ENCODE measurements around the gene PPP1R9A. TPM values are rescaled to one million over a fixed set of nuclear protein-coding genes. Genes with fewer than 3 reads are reported as not detected.

Gene PPP1R9A
- not detected for total RNA-seq

DNA sequence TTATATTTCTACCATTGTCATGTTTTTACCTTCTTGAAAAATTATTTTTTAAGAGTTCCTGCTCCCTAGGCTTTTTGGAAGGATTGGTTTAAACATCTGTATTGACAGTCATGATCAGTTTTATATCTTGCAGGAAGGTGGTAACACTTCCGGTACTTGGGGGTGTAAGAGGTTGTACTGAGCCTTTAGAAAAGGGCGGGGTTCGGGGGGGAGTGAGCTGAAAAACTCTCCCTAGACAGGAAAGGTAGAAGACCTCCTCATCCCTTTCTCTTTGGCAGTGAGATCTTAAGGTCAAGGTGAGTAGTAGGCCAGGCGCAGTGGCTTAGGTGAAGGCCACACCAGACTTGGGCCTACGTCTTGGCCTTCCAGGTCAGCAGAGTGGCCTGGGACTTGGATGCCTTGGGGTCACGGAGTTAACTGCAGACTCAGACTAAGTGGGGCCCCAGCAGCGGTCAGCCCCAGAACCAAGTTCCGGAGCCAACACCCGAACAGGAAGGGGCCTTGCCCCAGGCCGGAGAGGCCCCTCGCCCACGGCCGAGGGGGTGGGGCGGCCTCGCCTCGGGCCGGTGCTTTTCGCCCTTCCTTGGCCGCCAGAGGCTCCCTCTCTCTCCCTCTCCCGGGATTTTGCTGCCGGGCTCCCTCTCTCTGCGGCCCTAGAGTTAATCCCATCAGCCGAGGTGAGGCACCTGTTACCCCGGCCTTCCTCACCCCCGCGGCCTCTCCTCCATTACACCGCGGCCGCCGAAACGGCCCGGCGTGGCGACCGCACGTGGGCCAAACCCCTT is at the start of gene PPP1R9A:
Gene PPP1R9A, plus strand, starts transcription at position 569 of the 785 bp plus-strand sequence. CDS start 2,520 bp downstream, outside the sequence.
- intact Hi-C loops (cut with micrococcal nuclease): loop anchor here (10.0 kb wide), 1 partner anchor 568 kb away; no protein-coding TSS in a partner anchor
- no peak for DNase-seq
- Mint-ChIP-seq H3K9me3 (no peaks in the 10 kb centered on the region), H3K4me3 (peak within 1 kb of the TSS; percentile 15), H3K4me1 (ENCODE audit: low read depth) (peaks cover 3% of the 10 kb centered on the region), H3K27me3 (ENCODE audit: low read depth) (peaks cover 40% of the 10 kb centered on the region), H3K36me3 (ENCODE audit: low read depth) (no peaks in the 10 kb centered on the region), H3K27ac (no peak within 1 kb of the TSS)
- CTCF ChIA-PET: no interaction called here

DNA sequence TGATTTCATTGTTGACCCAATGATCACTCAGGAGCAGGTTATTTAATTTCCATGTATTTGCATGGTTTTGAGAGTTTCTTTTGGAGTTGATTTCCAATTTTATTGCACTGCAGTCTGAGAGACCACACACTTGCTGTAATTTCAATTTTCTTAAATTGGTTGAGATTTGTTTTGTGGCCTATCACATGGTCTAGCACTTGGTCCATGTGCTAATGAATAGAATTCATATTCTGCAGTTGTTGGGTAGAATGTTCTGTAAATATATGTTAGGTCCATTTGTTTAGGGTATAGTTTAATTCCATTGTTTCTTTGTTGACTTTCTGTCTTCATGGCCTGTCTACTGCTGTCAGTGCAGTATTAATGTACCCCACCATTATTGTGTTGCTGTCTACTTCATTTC is 36.3 kb upstream of the PPP1R9A start:
- DNase-seq: no peak
- Mint-ChIP-seq H3K27ac (no peak overlapping the region), H3K36me3 (ENCODE audit: low read depth) (no peaks in the 10 kb centered on the region), H3K27me3 (ENCODE audit: low read depth) (peaks cover 2% of the 10 kb centered on the region), H3K4me3 (no peak overlapping the region), H3K4me1 (ENCODE audit: low read depth) (no peaks in the 10 kb centered on the region), H3K9me3 (peaks cover 2% of the 10 kb centered on the region)
- intact Hi-C loops (cut with micrococcal nuclease): no loop called here
- CTCF ChIA-PET: no interaction called here

DNA sequence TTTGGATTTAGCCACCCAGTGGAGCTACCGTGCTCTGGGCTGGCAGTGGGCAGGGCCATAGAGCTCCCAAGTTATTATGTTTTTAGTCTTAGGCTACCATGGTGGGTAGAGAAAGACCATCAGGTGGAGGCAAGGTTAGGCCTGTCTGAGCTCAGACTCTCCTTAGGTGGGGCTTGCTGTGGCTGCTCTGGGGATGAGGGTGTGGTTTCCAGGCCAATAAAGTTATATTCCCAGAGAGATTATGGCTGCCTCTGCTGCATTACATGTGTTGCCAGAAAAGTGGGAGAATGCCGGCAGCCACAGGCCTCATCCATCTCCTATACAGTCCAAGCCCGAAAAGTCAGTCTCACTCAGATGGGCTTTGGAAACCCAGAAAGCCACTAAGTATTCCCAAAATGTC is 34.2 kb upstream of the PPP1R9A start:
- CTCF ChIA-PET: no interaction called here
- intact Hi-C loops (cut with micrococcal nuclease): no loop called here
- no peak overlapping the region for H3K27ac Mint-ChIP-seq
- peaks cover 2% of the 10 kb centered on the region for H3K27me3 Mint-ChIP-seq (ENCODE audit: low read depth)
- H3K9me3 Mint-ChIP-seq: peaks cover 6% of the 10 kb centered on the region
- no peak overlapping the region for H3K4me3 Mint-ChIP-seq
- DNase-seq: no peak
- H3K36me3 Mint-ChIP-seq (ENCODE audit: low read depth): peaks cover 2% of the 10 kb centered on the region
- no peaks in the 10 kb centered on the region for H3K4me1 Mint-ChIP-seq (ENCODE audit: low read depth)

DNA sequence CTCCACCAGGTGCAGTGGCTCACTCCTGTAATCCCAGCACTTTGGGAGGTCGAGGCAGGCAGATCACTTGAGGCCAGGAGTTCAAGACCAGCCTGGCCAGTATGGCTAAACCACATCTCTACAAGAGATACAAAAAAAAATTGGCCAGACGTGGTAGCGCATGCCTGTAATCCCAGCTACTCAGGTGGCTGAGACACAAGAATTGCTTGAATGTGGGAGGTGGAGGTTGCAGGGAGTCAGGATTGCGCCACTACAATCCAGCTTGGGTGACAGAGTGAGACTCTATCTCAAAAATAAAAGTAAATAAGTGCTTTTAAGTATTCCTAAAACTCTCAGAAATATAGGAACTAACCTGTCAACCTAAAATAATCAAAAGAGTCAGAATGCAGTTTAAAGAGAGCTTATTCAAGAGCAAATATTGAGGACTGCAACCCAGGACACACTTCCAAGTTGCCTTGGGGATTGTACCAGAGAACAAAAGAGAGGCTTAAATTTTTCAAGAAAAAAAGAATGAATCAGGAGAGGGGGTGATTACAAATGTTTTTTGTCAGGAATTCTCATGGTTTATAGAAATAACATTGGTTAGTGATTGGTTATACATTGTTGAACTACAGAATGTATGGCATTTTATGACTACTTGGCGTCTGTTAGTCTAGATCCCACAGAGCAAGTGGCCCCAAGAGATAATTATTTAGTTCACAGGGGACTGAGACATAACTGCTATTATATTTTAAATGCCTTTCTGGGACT is 33.2 kb upstream of the PPP1R9A start:
- H3K27ac Mint-ChIP-seq: no peak overlapping the region

DNA sequence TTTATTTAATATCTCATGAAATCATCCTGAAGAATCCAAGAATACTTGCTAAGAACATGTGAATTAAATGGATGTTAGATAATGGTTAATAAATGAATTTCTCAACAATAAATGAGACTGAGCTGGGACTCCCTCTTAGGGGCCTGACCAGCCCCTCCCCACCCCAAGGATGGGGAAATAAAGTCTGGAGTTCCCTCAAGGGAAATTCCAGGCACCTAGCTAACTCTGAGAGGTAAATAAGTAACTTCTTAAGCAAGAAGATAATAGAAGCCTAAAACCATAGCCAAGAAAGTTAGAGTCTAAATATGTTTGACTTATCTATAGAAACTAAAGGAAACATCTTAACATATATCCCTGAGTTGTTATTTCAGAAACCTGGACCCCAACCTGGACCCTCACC is 32.2 kb upstream of the PPP1R9A start:
- H3K27ac Mint-ChIP-seq: no peak overlapping the region
- intact Hi-C loops (cut with micrococcal nuclease): no loop called here
- H3K27me3 Mint-ChIP-seq (ENCODE audit: low read depth): peaks cover 2% of the 10 kb centered on the region
- CTCF ChIA-PET: no interaction called here
- no peaks in the 10 kb centered on the region for H3K4me1 Mint-ChIP-seq (ENCODE audit: low read depth)
- DNase-seq: no peak
- peaks cover 15% of the 10 kb centered on the region for H3K9me3 Mint-ChIP-seq
- peaks cover 2% of the 10 kb centered on the region for H3K36me3 Mint-ChIP-seq (ENCODE audit: low read depth)
- H3K4me3 Mint-ChIP-seq: no peak overlapping the region

More for the DNA sequence above, 33.2 kb upstream of the PPP1R9A start:
- Mint-ChIP-seq H3K9me3 (peaks cover 14% of the 10 kb centered on the region), H3K36me3 (ENCODE audit: low read depth) (peaks cover 2% of the 10 kb centered on the region), H3K27me3 (ENCODE audit: low read depth) (peaks cover 2% of the 10 kb centered on the region), H3K4me3 (no peak overlapping the region), H3K4me1 (ENCODE audit: low read depth) (no peaks in the 10 kb centered on the region)
- intact Hi-C loops (cut with micrococcal nuclease): no loop called here
- CTCF ChIA-PET: no interaction called here
- DNase-seq: no peak

DNA sequence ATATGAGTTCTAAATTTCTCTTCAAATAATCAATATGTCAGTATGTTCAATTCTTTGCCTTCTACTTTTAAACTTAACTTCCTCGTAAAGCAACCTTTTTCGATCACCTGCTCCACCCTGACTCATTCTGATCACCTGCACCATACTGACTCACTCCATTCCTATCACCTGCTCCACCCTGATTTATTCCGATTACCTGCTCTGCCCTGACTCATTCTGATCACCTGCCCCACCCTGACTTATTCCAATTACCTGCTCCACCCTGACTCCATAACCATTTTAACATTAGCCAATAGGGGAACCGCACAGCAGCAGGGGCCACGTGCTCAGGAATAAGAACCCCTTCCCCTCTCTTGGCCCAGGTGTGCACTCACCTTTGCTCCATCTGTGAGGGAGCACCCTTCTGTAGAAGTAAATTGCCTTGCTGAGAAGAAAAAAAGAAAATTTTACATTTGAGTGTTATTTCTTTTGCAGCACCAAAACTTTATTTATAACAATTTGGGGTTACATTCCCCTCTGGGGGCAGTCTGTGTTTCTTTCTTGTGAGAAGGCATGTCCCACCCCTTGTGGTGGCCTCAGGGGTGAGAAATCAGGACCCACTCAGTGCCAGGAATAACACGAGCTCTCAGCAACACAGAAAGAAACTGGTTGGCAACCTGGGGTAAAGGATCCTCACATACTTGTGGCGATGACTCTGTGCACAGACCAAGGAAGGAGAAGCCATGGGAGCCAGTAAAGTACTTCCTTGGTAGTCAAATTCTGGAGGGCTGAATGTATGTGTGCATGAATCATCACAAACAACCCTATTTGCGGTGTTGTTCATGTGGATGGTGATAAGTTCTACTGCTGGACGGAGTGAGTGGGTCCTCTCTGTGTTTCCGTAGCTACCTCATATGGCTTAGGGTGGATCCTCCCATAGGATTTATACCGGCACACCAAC is 29.4 kb upstream of the PPP1R9A start:
- CTCF ChIA-PET: no interaction called here
- Mint-ChIP-seq H3K27me3 (ENCODE audit: low read depth) (no peaks in the 10 kb centered on the region), H3K27ac (no peak overlapping the region), H3K4me1 (ENCODE audit: low read depth) (no peaks in the 10 kb centered on the region), H3K4me3 (no peak overlapping the region), H3K36me3 (ENCODE audit: low read depth) (peaks cover 2% of the 10 kb centered on the region), H3K9me3 (peaks cover 13% of the 10 kb centered on the region)
- intact Hi-C loops (cut with micrococcal nuclease): no loop called here
- DNase-seq: no peak

DNA sequence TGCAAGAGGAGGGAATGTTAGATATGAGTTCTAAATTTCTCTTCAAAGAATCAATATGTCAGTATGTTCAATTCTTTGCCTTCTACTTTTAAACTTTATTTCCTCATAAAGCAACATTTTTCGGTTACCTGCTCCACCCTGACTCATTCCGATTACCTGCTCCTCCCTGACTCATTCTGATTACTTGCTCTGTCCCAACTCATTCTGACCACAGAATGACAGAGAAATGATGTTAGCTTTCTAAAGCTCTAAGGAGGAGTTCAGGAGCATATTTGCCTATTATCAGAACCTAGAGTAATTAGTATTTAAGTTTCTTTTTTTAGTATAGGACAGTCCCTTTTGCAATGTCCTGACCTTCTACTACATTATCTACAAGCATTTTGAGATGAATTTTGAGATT is 24.5 kb upstream of the PPP1R9A start:
- H3K27ac Mint-ChIP-seq: no peak overlapping the region
- H3K9me3 Mint-ChIP-seq: peaks cover 9% of the 10 kb centered on the region
- H3K27me3 Mint-ChIP-seq (ENCODE audit: low read depth): peaks cover 8% of the 10 kb centered on the region
- H3K4me3 Mint-ChIP-seq: no peak overlapping the region
- no peaks in the 10 kb centered on the region for H3K4me1 Mint-ChIP-seq (ENCODE audit: low read depth)
- CTCF ChIA-PET: no interaction called here
- no peak for DNase-seq
- no peaks in the 10 kb centered on the region for H3K36me3 Mint-ChIP-seq (ENCODE audit: low read depth)
- intact Hi-C loops (cut with micrococcal nuclease): no loop called here

DNA sequence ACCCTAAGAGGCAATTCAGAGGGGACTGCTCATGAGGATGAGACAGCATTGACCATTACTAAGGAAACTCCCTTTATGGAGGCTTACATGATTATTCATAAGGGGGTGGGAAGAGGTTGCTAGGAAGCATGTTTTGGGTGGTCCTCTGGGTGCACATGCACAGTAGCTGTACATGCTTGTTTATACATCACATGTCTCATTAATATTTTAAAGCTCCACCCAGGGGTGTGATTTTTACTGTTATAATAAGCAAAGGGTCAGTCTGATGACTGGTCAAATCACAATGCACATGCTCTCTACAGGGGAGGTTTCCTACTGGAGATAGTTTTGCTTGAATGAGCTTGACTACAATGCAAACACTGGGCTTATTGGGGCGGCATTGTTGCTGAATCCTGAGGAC is 23.8 kb upstream of the PPP1R9A start:
- no peak for DNase-seq
- Mint-ChIP-seq H3K9me3 (peaks cover 5% of the 10 kb centered on the region), H3K4me3 (no peak overlapping the region), H3K36me3 (ENCODE audit: low read depth) (no peaks in the 10 kb centered on the region), H3K27ac (no peak overlapping the region), H3K4me1 (ENCODE audit: low read depth) (no peaks in the 10 kb centered on the region), H3K27me3 (ENCODE audit: low read depth) (peaks cover 8% of the 10 kb centered on the region)
- CTCF ChIA-PET: interaction anchor here (1.2 kb wide), 1 partner anchor 370 kb away, joined by 3 read pairs; no protein-coding TSS in a partner anchor
- intact Hi-C loops (cut with micrococcal nuclease): no loop called here

DNA sequence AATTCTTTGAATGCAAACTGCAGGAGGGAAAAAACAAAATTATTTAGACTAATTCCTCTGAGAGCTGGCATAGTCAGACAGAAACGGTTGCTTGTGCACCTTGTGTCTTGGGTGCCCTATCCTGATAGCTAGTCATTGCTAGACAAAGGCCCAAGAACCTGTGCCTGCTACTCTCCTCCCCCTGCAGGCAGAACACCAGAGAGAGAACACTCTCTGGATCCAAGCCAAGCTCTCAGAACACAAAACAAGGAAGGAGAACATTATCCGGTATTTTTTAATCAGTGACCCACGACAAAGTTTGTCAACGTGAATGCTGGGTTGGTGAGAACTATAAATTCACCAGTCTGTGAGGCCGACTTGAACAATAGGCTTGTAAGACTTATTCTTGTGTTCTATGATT is 18.8 kb upstream of the PPP1R9A start:
- Mint-ChIP-seq H3K36me3 (ENCODE audit: low read depth) (no peaks in the 10 kb centered on the region), H3K9me3 (no peaks in the 10 kb centered on the region), H3K4me3 (no peak overlapping the region), H3K27me3 (ENCODE audit: low read depth) (peaks cover 8% of the 10 kb centered on the region), H3K4me1 (ENCODE audit: low read depth) (no peaks in the 10 kb centered on the region), H3K27ac (no peak overlapping the region)
- CTCF ChIA-PET: no interaction called here
- DNase-seq: no peak
- intact Hi-C loops (cut with micrococcal nuclease): no loop called here

DNA sequence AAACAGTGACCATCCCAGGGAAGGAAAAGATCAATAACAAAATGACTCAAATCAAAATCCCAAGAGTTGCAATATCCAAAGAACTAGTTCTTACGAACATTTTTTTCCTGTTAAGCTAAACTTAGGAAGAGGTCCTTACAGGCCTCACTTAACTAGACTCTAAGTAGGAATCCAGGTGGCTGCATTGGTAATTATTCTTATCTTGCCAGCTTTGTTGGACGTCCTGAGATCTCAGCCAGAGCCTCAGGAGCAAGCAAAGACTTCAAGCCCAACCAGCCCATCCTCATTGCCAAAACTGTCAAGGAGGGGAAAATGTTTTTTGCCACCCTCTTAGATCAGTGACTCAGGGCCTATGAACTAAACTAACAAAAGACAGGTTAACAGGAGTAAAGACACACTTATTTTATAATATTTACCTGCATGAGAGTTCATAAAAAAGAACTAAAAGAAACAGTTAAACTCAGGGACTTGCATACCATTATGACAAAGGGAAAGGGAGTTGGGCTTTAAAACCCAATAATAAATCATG is 18.3 kb upstream of the PPP1R9A start:
- Mint-ChIP-seq H3K9me3 (no peaks in the 10 kb centered on the region), H3K36me3 (ENCODE audit: low read depth) (no peaks in the 10 kb centered on the region), H3K27me3 (ENCODE audit: low read depth) (peaks cover 8% of the 10 kb centered on the region), H3K4me1 (ENCODE audit: low read depth) (no peaks in the 10 kb centered on the region), H3K4me3 (no peak overlapping the region), H3K27ac (no peak overlapping the region)
- intact Hi-C loops (cut with micrococcal nuclease): no loop called here
- DNase-seq: no peak
- CTCF ChIA-PET: no interaction called here

DNA sequence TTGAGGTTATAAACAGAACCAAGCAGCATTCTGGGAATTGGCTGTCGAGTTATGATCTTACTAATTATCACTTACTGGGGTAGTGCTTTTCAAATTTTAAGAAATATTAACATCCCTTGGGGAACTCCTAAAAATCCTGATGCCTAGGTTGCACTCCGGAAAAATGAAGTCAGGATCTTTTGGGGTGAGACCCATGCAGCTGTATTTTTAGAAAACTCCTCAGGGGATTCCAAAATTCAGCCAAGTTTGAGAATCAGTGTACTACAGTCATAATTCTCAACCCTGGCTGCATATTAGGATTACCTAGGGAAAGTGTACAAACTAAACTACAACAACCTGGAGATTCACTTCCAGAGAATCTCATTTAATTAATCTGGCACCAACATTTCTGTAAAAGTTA is 17.2 kb upstream of the PPP1R9A start:
- Mint-ChIP-seq H3K9me3 (no peaks in the 10 kb centered on the region), H3K27me3 (ENCODE audit: low read depth) (peaks cover 8% of the 10 kb centered on the region), H3K4me3 (no peak overlapping the region), H3K27ac (no peak overlapping the region), H3K4me1 (ENCODE audit: low read depth) (no peaks in the 10 kb centered on the region), H3K36me3 (ENCODE audit: low read depth) (no peaks in the 10 kb centered on the region)
- CTCF ChIA-PET: no interaction called here
- DNase-seq: no peak
- intact Hi-C loops (cut with micrococcal nuclease): no loop called here

DNA sequence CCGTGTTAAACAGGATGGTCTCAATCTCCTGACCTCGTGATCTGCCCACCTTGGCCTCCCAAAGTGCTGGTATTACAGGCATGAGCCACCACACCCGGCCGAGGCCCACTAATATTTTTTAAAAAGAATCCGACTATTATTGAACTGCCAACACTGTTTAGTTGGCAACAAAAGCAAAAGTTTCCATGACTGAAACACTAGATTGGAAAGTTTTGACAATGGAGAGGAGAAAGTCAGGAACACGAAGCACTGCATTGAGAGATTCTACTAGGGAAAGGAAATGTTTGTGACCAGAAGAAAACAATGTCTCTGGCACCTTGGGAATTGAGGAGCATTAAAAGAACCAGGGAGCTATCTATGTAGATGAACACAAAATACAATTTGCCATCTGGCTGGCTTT is 13.7 kb upstream of the PPP1R9A start:
- H3K4me3 Mint-ChIP-seq: no peak overlapping the region

More for the DNA sequence above, 13.7 kb upstream of the PPP1R9A start:
- Mint-ChIP-seq H3K9me3 (no peaks in the 10 kb centered on the region), H3K36me3 (ENCODE audit: low read depth) (no peaks in the 10 kb centered on the region), H3K27me3 (ENCODE audit: low read depth) (peaks cover 2% of the 10 kb centered on the region), H3K4me1 (ENCODE audit: low read depth) (no peaks in the 10 kb centered on the region), H3K27ac (no peak overlapping the region)
- no peak for DNase-seq
- intact Hi-C loops (cut with micrococcal nuclease): no loop called here
- CTCF ChIA-PET: no interaction called here
